Subcutaneous abdominal adipose tissue (tissue), 5 donors: Measurements from ENCODE around the gene IRF2.
"Not testable (repeated sequence)": the region's sequence is repeated elsewhere in the genome, so short reads cannot be mapped to it uniquely, and the experiment has no call there.

ENCODE experiments used
- H3K27ac ChIP-seq: one replicate; pipeline ENCODE4 v1.7.0; 2013; ENCODE audit warnings: low read depth, mild to moderate bottlenecking, inconsistent platforms, low read length, moderate library complexity
- H3K27me3 ChIP-seq, 5 donors: one replicate each; pipeline ENCODE4 v1.7.0; 2013; ENCODE audit warnings: low read length in 5 of 5, inconsistent platforms in 1 of 5; ENCODE audit not compliant: control insufficient read depth in 5 of 5, insufficient read depth in 4 of 5
- H3K36me3 ChIP-seq, 5 donors: one replicate each; pipeline ENCODE4 v1.7.0; 2013; ENCODE audit warnings: low read length in 5 of 5; ENCODE audit not compliant: control insufficient read depth in 5 of 5, insufficient read depth in 5 of 5
- H3K4me1 ChIP-seq, 5 donors: one replicate each; pipeline ENCODE4 v1.7.0; 2013; ENCODE audit warnings: low read length in 5 of 5, mild to moderate bottlenecking in 3 of 5, moderate library complexity in 1 of 5; ENCODE audit not compliant: control insufficient read depth in 5 of 5, insufficient read depth in 5 of 5
- H3K4me3 ChIP-seq, 5 donors: one replicate each; pipeline ENCODE4 v1.7.0; 2013; ENCODE audit warnings: low read length in 5 of 5, low read depth in 1 of 5
- H3K9ac ChIP-seq, 5 donors: one replicate each; pipeline ENCODE4 v1.7.0; 2013; ENCODE audit warnings: low read length in 5 of 5, mild to moderate bottlenecking in 4 of 5, moderate library complexity in 3 of 5
- H3K9me3 ChIP-seq, 5 donors: one replicate each; pipeline ENCODE4 v1.7.0; 2013; ENCODE audit warnings: low read length in 5 of 5; ENCODE audit not compliant: control insufficient read depth in 5 of 5
- donor health status: healthy.
- donor health status: healthy.
- donor health status: healthy.
- donor health status: healthy.
- donor health status: healthy.

IRF2 gene

DNA sequence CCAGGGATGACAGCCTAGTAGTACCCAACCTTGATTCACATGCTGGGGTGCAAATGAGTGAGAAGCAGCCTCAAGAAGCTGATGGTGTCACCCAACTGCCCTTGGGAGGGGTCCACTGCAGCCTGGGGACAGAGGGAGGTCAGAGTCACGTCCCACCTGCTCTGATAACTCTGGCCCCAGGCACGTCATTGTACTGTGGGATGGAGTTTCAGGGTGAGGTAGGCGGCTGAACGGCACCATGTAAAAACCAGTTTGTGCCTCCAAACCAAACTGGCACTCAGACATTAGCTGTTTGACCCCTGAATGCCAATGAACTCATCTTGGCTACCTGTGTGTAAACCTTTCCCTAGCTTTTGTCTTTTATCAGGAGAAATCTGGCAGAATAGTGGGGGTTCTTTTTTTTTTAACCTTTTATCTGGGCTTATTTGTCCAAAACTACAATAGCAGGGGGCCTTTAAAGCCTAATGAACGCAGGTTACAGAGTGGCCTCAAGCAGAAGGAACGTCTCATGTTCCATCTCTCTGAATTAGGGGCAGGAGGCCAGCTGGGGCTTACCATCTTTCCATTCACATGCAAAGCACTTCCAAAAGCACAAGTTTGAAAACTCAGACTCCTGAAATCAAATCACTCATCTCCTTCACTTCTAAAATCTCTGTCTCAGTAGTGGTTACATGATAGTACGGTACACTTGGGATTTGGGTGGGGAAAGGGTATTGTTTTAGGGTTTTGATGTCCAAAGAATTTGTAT, 89.4 kb downstream of the IRF2 start:
- H3K4me1 ChIP-seq: peaks cover 12 to 60% (median 59%) of the 10 kb centered on the region in 5 donors
- H3K9me3 ChIP-seq: no peaks in the 10 kb centered on the region
- peak overlapping the region in 1 of 5 donors; percentile 36 for H3K9ac ChIP-seq
- H3K4me3 ChIP-seq: peak overlapping the region in 1 of 5 donors; percentile 59
- no peaks in the 10 kb centered on the region for H3K27me3 ChIP-seq
- H3K27ac ChIP-seq: peak overlapping the region; percentile 94
- H3K36me3 ChIP-seq: peaks cover 0 to 34% (median 27%) of the 10 kb centered on the region in 5 donors

GRCh38 chr4:184384056-184384809, 90.1 kb downstream of the IRF2 start:
- peak overlapping the region; percentile 24 to 66 (median 55) for H3K4me3 ChIP-seq
- peaks cover 0 to 27% (median 19%) of the 10 kb centered on the region in 5 donors for H3K36me3 ChIP-seq
- H3K27me3 ChIP-seq: no peaks in the 10 kb centered on the region
- H3K9me3 ChIP-seq: no peaks in the 10 kb centered on the region
- peak overlapping the region in 3 of 5 donors; percentile 36 to 66 (median 38) for H3K9ac ChIP-seq
- peaks cover 12 to 60% (median 59%) of the 10 kb centered on the region in 5 donors for H3K4me1 ChIP-seq
- peak overlapping the region; percentile 94 for H3K27ac ChIP-seq

DNA sequence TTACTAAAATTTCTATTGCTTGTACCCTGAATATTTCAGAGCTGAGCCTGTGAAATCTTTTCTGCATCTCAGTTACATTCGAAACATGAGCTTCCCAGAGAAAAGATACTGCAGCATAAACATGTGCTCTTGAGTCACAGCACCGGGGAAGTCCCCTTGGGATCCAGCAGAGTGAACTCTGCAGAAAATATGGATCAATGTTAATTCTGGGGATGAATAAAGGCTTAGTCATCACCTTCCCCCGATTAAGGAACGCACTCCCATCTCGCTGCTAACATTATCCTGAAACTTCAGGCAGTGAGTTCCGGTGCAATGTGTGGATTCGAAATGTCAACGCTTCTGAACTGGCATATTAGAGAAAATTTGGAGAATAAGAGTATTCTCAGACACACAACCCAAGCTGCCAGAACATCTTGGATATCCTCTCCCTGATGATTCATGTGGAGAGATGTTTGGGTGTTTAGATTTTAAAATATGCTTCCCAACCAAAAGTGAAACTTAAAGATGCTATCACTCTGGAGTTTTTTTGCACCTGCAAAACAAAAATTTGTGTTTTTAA, 90.8 kb downstream of the IRF2 start:
- H3K9me3 ChIP-seq: no peaks in the 10 kb centered on the region
- H3K4me3 ChIP-seq: peak overlapping the region; percentile 24 to 66 (median 55)
- peak overlapping the region; percentile 94 for H3K27ac ChIP-seq
- peaks cover 0 to 20% (median 13%) of the 10 kb centered on the region in 5 donors for H3K36me3 ChIP-seq
- peak overlapping the region in 4 of 5 donors; percentile 31 to 66 (median 37) for H3K9ac ChIP-seq
- H3K4me1 ChIP-seq: peaks cover 12 to 60% (median 59%) of the 10 kb centered on the region in 5 donors
- no peaks in the 10 kb centered on the region for H3K27me3 ChIP-seq

DNA sequence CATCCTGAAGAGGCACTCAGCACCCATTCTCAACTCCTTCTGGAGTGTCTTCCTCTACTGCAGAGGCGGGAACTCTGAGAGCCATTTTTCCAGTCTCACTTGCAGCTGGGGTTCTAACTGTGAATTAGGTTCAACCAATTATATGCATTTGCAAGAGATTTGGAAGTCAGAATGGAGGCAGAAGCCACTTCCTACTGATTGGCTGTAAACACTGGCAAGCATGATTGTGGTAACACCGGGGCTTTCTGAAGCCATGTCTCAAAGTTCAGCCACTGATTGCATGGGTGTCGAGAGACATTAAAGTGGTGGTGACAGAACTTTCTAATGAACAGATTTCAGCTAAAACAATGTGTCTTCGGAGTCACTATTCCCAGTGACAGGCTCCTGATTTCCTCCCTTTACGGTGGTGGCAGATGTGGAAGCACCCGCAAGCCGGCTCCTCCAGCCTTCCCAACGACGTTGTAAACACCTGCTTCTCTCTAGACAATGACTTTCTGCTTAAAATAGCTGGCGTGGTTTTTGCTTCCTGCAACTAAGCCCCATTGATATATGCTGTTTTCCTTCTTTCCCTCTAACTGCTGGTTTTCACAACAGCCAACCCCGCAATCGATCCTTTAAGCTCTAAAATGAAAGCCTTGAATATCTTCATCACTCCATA, 92.0 kb downstream of the IRF2 start:
- Histone ChIP-seq H3K9me3 (no peaks in the 10 kb centered on the region), H3K4me1 (peaks cover 12 to 60% (median 58%) of the 10 kb centered on the region in 5 donors), H3K27ac (peak overlapping the region; percentile 94), H3K9ac (peak overlapping the region in 3 of 5 donors; percentile 7 to 29 (median 27)), H3K4me3 (peak overlapping the region in 1 of 5 donors; percentile 18), H3K36me3 (peaks cover 0 to 13% (median 5%) of the 10 kb centered on the region in 5 donors), H3K27me3 (no peaks in the 10 kb centered on the region)

DNA sequence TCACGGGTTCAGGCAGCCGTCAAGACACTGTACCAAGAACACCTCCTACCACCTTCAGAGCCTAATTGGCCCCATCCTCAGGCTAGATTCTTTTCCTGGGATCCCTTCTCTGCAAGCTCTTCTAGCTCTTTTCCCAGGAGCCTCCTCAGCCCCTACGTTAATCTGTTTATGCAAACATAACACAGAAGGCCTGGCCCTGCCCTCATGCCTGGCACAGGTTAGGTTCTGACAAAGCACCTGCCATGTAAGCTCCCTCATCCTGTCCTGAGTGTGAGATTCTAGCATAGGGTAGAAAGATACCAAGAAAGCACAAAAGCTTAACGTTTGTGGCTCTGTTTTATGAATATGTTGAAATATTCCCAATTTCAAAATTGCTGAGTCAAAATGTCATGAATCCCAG, 93.6 kb downstream of the IRF2 start:
- H3K36me3 ChIP-seq: peaks cover 0 to 1% (median 0%) of the 10 kb centered on the region in 5 donors
- H3K4me1 ChIP-seq: peaks cover 12 to 50% (median 42%) of the 10 kb centered on the region in 5 donors
- H3K9ac ChIP-seq: peak overlapping the region in 1 of 5 donors; percentile 12
- no peak overlapping the region for H3K4me3 ChIP-seq
- H3K9me3 ChIP-seq: no peaks in the 10 kb centered on the region
- H3K27me3 ChIP-seq: no peaks in the 10 kb centered on the region
- no peak overlapping the region for H3K27ac ChIP-seq

DNA sequence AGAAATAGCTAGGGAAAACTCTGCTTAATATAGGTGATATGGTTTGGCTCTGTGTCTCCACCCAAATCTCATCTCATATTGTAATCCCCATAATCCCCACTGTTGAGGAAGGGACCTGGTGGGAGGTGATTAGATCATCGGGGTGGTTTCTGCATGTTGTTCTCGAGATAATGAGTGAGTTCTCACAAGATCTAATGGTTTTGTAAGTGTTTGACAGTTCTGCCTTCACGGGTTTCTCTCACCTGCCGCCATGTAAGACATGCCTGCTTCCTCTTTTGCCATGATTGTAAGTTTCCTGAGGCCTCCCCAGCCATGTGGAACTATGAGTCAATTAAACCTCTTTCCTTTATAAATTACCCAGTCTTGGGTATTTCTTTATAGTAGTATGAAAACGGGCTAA, 94.1 kb downstream of the IRF2 start:
- not testable (repeated sequence) for H3K27ac ChIP-seq, H3K9ac ChIP-seq, H3K9me3 ChIP-seq, H3K36me3 ChIP-seq, H3K4me3 ChIP-seq, H3K27me3 ChIP-seq
- peaks cover 11 to 47% (median 38%) of the 10 kb centered on the region in 5 donors for H3K4me1 ChIP-seq

DNA sequence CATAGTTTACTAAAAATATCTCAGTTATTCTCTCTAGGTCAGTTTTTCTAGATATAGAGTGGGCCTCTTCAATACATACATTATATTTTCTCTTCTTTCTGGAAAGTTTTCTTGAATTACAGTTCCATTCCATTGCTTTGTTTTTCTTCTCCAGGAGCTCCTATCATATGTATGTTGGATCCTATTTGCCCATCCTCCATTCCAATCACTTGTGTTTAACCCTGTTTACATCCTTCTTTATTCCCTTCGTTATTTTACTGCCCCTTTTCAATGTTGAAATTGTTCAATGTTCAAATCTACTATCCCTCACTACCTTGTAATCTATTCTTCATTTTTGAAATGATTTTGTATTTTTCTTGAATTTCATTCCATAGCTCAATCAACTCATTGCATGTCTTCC, 97.4 kb downstream of the IRF2 start:
- H3K9me3 ChIP-seq: no peaks in the 10 kb centered on the region
- H3K36me3 ChIP-seq: no peaks in the 10 kb centered on the region
- peaks cover 2 to 15% (median 5%) of the 10 kb centered on the region in 5 donors for H3K4me1 ChIP-seq
- H3K9ac ChIP-seq: no peak overlapping the region
- no peak overlapping the region for H3K4me3 ChIP-seq
- no peak overlapping the region for H3K27ac ChIP-seq
- H3K27me3 ChIP-seq: no peaks in the 10 kb centered on the region

- Histone ChIP-seq H3K27me3 (no peaks in the 10 kb centered on the region), H3K4me1 (peaks cover 0 to 9% (median 4%) of the 10 kb centered on the region in 5 donors), H3K36me3 (no peaks in the 10 kb centered on the region), H3K4me3 (no peak overlapping the region), H3K9ac (no peak overlapping the region), H3K9me3 (no peaks in the 10 kb centered on the region), H3K27ac (no peak overlapping the region)
Measured at GRCh38 chr4:184376126-184376838, 98.1 kb downstream of the IRF2 start.

DNA sequence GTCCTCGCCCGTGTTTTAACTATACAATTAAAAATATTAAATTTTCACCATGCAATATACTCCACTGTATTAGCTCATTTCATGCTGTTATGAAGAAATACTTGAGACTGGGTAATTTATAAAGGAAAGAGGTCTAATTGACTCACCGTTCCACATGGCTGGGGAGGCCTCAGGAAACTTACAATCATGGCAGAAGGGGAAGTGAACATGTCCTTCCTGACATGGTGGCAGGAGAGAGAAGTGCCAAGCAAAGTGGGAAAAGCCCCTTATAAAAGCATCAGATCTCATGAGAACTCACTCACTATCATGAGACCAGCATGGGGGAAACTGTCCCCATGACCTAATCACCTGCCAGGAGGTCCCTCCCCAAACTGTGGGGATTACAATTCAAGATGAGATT, 98.7 kb downstream of the IRF2 start:
- H3K36me3 ChIP-seq, H3K9ac ChIP-seq, H3K4me1 ChIP-seq, H3K9me3 ChIP-seq, H3K4me3 ChIP-seq, H3K27ac ChIP-seq, H3K27me3 ChIP-seq: not testable (repeated sequence)
